Common myeloid progenitor, CD34-positive (primary cell): ENCODE measurements around the gene TIMM23.
"Not testable (repeated sequence)": the region's sequence is repeated elsewhere in the genome, so short reads cannot be mapped to it uniquely, and the experiment has no call there.

Experiments
- CTCF ChIA-PET: fragments of 350-600 bp; sonication (Branson Sonifier 250); formaldehyde crosslinking; loops from one replicate; lab custom pipeline; 2021; ENCODE audit warnings: antibody characterized with exemption; lab: Charles Lee
- POLR2A ChIA-PET: fragments of 350-600 bp; sonication (Branson Sonifier 250); formaldehyde crosslinking; loops from one replicate; lab custom pipeline; 2021; ENCODE audit warnings: antibody characterized with exemption; lab: Charles Lee
- DNase-seq, 3 donors: peaks; one replicate each; pipeline versions ENCODE4 v3.0.0 to v3.0.0-alpha.2; 2013
- H3K27ac ChIP-seq, 2 experiments: 1 replicate in 1 of 2; 2 replicates in 1 of 2; pipeline ENCODE4 v1.7.0; 2013; ENCODE audit warnings: inconsistent platforms in 2 of 2, low read length in 2 of 2, mild to moderate bottlenecking in 2 of 2, low read depth in 1 of 2, moderate library complexity in 1 of 2; ENCODE audit not compliant: severe bottlenecking in 2 of 2, insufficient read depth in 1 of 2, poor library complexity in 1 of 2
- H3K27me3 ChIP-seq, 5 experiments: replicated peaks in 2 of 5; 1 replicate in 3 of 5; 2 replicates in 2 of 5; pipeline versions ENCODE4 v1.6.1 to v1.7.0; 2013; ENCODE audit warnings: low read length in 4 of 5, mild to moderate bottlenecking in 2 of 5, moderate library complexity in 2 of 5, inconsistent platforms in 1 of 5; ENCODE audit not compliant: insufficient read depth in 5 of 5, control insufficient read depth in 4 of 5
- H3K36me3 ChIP-seq, 4 experiments: 1 replicate in 2 of 4; 2 replicates in 2 of 4; pipeline versions ENCODE4 v1.6.1 to v1.7.0; 2013; ENCODE audit warnings: low read length in 3 of 4, control low read depth in 1 of 4, mild to moderate bottlenecking in 1 of 4; ENCODE audit not compliant: control insufficient read depth in 4 of 4, insufficient read depth in 4 of 4
- H3K4me1 ChIP-seq, 4 experiments: 1 replicate in 3 of 4; 2 replicates in 1 of 4; pipeline versions ENCODE4 v1.6.1 to v1.7.1; 2013; ENCODE audit warnings: low read length in 3 of 4, mild to moderate bottlenecking in 3 of 4, control low read depth in 1 of 4, inconsistent platforms in 1 of 4, moderate library complexity in 1 of 4; ENCODE audit not compliant: control insufficient read depth in 4 of 4, insufficient read depth in 4 of 4; ENCODE audit errors: control extremely low read depth in 1 of 4
- H3K4me3 ChIP-seq, 7 experiments: 1 replicate in 4 of 7; 2 replicates in 3 of 7; pipeline versions ENCODE4 v1.5.1 to v1.7.0; 2013; ENCODE audit warnings: mild to moderate bottlenecking in 7 of 7, low read length in 6 of 7, moderate library complexity in 6 of 7, inconsistent platforms in 2 of 7, low read depth in 2 of 7, control low read depth in 1 of 7; ENCODE audit not compliant: insufficient read depth in 4 of 7, control insufficient read depth in 1 of 7; ENCODE audit errors: extremely low read depth in 1 of 7
- H3K9me3 ChIP-seq, 5 experiments: 1 replicate in 4 of 5; 2 replicates in 1 of 5; pipeline versions ENCODE4 v1.6.1 to v1.7.1; 2013; ENCODE audit warnings: low read length in 4 of 5, mild to moderate bottlenecking in 2 of 5, inconsistent platforms in 1 of 5, low read depth in 1 of 5, moderate library complexity in 1 of 5; ENCODE audit not compliant: control insufficient read depth in 4 of 5, insufficient read depth in 2 of 5; ENCODE audit errors: control extremely low read depth in 1 of 5
- WGBS: methylation state at CpG from one replicate; pipeline ENCODE4 v1.1.5; 2013; ENCODE audit not compliant: insufficient coverage; 5-methylcytosine and 5-hydroxymethylcytosine counted together

TIMM23 gene

DNA sequence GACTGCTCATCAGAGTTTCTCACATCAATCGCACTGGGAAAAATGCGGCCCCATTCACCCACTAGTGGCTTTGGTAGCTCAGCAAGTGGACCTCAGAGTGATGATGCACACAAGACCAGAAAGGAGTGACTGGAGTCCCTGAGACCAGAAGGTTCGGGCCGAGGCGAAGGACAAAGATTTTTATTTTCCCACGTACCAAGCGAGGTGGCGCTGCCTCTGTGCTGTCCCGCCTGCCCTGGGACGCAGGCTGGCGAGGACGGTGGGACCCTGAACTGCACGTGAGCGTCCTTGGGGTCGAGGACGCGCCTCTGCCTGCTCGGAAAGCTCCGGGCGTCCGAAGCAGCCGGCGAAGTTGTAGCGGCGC is 565 bp upstream of the TIMM23 start:
- CTCF ChIA-PET: interaction anchor here (1.3 kb wide), 1 partner anchor 58 kb away, joined by 4 read pairs; no protein-coding TSS in a partner anchor
- H3K4me1 ChIP-seq: peaks cover 8 to 21% (median 9%) of the 10 kb centered on the region in 4 experiments
- 0% methylated on average over 2 of the region's 25 CpGs for WGBS
- H3K27me3 ChIP-seq, H3K36me3 ChIP-seq, POLR2A ChIA-PET, H3K9me3 ChIP-seq: not testable (repeated sequence)
- DNase-seq: peak; percentile 14 to 60 (median 47)
- H3K27ac ChIP-seq: peak overlapping the region in 1 of 2 experiments; percentile 90
- H3K4me3 ChIP-seq: peak overlapping the region; percentile 58 to 89 (median 79)

DNA sequence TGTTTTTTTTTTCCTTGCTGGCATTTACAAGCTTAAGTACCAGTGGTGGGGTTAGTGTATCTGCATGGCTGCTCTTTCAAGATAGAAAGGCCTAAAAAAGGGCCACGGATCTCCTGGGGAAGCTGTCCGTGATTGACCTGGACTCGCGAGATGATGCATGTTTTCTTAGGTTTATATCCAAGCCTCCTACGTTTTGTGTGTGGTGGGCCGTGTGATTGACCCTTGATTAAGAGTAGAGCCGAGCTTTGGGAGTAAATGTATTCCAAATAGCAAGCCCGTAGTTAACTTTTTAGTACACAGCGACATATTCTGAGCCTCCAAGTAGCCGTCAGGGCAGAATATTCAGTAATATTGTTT is 502 bp downstream of the TIMM23 start:
- WGBS: no CpG with 5 or more reads among the region's 10 CpGs
- peak in 1 of 3 donors; percentile 2 for DNase-seq
- H3K9me3 ChIP-seq, H3K36me3 ChIP-seq, H3K27me3 ChIP-seq, POLR2A ChIA-PET, CTCF ChIA-PET: not testable (repeated sequence)
- H3K27ac ChIP-seq: peak overlapping the region; percentile 75 to 90
- peaks cover 8 to 21% (median 9%) of the 10 kb centered on the region in 4 experiments for H3K4me1 ChIP-seq
- H3K4me3 ChIP-seq: peak overlapping the region; percentile 58 to 89 (median 79)

DNA sequence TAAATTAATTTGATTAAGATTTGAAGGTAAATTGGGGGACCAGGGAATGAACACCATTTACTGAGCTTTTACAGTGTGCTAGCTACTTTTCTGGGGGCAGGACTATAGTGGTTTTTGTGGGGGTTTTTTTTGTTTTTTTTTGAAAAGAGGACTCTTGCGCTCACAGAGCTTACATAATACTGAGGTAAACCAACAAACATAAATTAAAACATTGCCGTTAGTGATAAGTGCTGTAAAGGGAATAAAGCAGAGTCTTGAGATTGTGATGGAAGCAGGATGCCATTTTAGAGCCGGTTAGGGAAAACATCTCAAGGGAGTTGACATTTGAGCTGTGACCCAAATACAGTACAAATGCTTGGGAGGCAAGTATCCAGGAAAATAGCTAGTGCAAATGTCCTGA is 1.8 kb downstream of the TIMM23 start:
- CTCF ChIA-PET, H3K36me3 ChIP-seq, H3K27me3 ChIP-seq, POLR2A ChIA-PET, H3K27ac ChIP-seq, H3K9me3 ChIP-seq: not testable (repeated sequence)
- peak overlapping the region in 3 of 7 experiments; percentile 11 to 81 (median 16) for H3K4me3 ChIP-seq
- peaks cover 8 to 21% (median 9%) of the 10 kb centered on the region in 4 experiments for H3K4me1 ChIP-seq
- peak; percentile 11 to 61 (median 59) for DNase-seq
- WGBS: no CpG with 5 or more reads among the region's 3 CpGs

DNA sequence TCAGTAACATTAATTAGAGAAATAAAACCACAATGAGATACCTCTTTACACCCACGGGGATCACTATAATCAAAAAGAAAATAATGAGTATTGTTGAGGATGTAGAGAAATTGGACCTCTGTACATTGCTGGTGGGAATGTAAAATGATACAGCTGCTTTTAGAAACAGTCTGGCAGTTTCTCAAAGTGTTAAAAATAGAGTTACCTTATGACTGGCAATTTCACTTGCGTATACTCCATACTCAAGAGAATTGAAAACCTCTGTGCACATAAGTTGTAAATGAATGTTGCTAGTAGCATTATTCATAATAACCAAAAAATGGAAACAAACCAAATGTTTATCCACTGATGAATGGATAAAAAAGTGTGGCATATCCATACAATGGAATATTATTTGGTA is 6.3 kb downstream of the TIMM23 start:
- CTCF ChIA-PET, H3K9me3 ChIP-seq, H3K4me3 ChIP-seq, H3K4me1 ChIP-seq, H3K27ac ChIP-seq, DNase-seq, POLR2A ChIA-PET, H3K27me3 ChIP-seq, H3K36me3 ChIP-seq: not testable (repeated sequence)
- no CpG with 5 or more reads among the region's 2 CpGs for WGBS

DNA sequence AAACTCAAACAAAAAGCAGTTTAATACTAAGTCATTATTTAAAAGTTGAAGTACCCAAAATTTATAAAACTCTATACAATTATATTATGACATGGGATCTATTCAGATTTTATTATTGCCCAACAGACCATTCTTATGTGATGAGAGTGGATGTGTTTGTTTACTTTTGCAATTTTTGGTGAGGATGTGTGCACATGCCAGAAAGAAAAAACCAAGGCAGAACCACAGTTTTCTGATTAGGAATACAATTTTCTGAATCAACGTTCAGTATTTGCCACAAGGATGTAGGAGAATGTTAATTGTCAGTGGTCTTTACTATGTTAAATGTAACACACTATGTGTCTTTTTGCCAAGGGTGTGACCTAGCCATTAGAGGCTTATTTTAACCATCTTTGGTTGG is 9.1 kb downstream of the TIMM23 start:
- H3K4me1 ChIP-seq, H3K9me3 ChIP-seq, H3K27ac ChIP-seq, POLR2A ChIA-PET, H3K4me3 ChIP-seq, DNase-seq, H3K27me3 ChIP-seq, CTCF ChIA-PET: not testable (repeated sequence)
- H3K36me3 ChIP-seq: peaks cover 0 to 12% (median 2%) of the 10 kb centered on the region in 4 experiments
- WGBS: no CpG with 5 or more reads among the region's 1 CpG

DNA sequence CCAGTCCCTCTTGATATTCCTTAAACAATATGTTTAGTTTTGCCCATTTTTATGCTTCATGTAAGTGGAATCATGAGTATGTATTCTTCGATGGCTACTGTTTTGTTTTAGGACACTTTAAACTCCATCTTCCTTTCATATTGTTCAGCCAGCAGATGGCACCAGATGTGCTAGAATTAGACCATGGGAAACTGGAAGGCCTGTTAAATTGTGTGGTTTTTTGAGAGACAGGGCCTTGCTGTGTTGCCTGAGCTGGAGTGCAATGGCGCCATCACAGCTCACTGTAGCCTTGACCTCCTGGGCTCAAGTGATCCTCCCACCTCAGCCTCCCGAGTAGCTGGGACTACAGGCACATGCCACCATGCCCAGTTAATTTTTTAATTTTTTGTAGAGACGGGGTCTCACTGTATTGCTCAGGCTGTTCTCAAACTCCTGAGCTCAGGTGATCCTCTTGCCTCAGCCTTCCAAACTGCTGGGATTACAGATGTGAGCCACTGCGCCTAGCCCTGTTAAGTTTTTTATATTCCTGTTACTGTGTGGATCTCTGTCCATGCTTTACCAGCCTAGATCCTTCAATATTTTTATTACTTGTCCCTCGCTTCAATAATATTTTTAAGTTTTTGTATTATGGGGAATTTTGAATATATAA is 11.4 kb downstream of the TIMM23 start:
- H3K4me3 ChIP-seq, POLR2A ChIA-PET, H3K4me1 ChIP-seq, H3K27ac ChIP-seq, H3K9me3 ChIP-seq, H3K27me3 ChIP-seq: not testable (repeated sequence)
- H3K36me3 ChIP-seq: peaks cover 0 to 14% (median 5%) of the 10 kb centered on the region in 4 experiments
- peak; percentile 75 to 81 (median 80) for DNase-seq
- WGBS: no CpG with 5 or more reads among the region's 6 CpGs
- CTCF ChIA-PET: interaction anchor here (1.3 to 2.8 kb wide), 2 partner anchors 32 to 42 kb away, joined by 3 to 8 read pairs; no protein-coding TSS in a partner anchor

DNA sequence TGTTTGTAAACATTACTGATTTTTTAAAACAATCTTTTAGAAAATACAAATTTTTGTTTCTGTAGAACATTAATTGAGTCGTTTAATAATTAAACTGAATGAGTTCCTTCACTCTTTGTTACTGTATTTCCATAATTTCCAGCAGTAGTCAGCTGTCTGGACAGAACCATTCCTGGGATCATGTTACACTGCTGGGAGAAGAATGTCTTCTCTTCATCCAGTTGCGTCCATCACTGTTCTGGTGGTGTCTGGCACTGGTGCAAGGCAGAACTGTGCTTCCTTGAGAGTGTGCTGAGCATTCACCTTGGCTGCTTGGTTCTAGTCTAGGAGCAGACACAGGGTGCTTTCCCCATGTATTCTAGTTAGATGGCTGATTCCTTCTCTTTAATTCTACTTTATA is 12.2 kb downstream of the TIMM23 start:
- H3K36me3 ChIP-seq: peaks cover 2 to 10% (median 5%) of the 10 kb centered on the region in 4 experiments
- CTCF ChIA-PET: interaction anchor here (2.8 kb wide), 1 partner anchor 41 kb away, joined by 8 read pairs; no protein-coding TSS in a partner anchor
- H3K4me1 ChIP-seq, H3K27ac ChIP-seq, DNase-seq, H3K9me3 ChIP-seq, H3K4me3 ChIP-seq, H3K27me3 ChIP-seq, POLR2A ChIA-PET: not testable (repeated sequence)
- no CpG with 5 or more reads among the region's 2 CpGs for WGBS
